Left cardiac atrium (tissue), 4 donors: ENCODE measurements around the gene TMEM252. TPM values are rescaled to one million over a fixed set of nuclear protein-coding genes. Genes with fewer than 3 reads are reported as not detected.

ENCODE experiments used
- ATAC-seq, 2 donors: fragments of 200-7000 bp; cut with Tn5 transposase; one replicate each; pipeline ENCODE4 v1.9.1; 2020; ENCODE audit warnings: mild to moderate bottlenecking in 2 of 2, moderate library complexity in 2 of 2
- DNase-seq: peaks from one replicate; pipeline ENCODE4 v3.0.0-alpha.2; 2020
- intact Hi-C, 2 donors: fragments of 100-400 bp; cut with DNase I; formaldehyde crosslinking; loops; one replicate each; pipeline versions ENCODE4 v1.14.1 to v1.15.1; 2022 to 2023
- total RNA-seq, 2 donors: library from RNA; stranded (reverse); fragmentation: NEBNext Ultra II Directional; extraction: Animal tissue kit (Norgen Biotek cat#: 25700); gene quantifications; one replicate each; pipeline ENCODE4 v1.2.1, GENCODE V29; 2021
- donor health status: DM: no; HTN: yes; CAD: no.
- donor health status: DM: no; HTN: yes; CAD: no; lungs with severe emphysema.
- donor health status: DM: yes; HTN: yes; CAD: no.
- donor health status: Dilated cardiomyopathy.

TMEM252 gene
- total RNA-seq, 2 donors from 2014 or later, result 0.18 TPM; not detected in 1

DNA sequence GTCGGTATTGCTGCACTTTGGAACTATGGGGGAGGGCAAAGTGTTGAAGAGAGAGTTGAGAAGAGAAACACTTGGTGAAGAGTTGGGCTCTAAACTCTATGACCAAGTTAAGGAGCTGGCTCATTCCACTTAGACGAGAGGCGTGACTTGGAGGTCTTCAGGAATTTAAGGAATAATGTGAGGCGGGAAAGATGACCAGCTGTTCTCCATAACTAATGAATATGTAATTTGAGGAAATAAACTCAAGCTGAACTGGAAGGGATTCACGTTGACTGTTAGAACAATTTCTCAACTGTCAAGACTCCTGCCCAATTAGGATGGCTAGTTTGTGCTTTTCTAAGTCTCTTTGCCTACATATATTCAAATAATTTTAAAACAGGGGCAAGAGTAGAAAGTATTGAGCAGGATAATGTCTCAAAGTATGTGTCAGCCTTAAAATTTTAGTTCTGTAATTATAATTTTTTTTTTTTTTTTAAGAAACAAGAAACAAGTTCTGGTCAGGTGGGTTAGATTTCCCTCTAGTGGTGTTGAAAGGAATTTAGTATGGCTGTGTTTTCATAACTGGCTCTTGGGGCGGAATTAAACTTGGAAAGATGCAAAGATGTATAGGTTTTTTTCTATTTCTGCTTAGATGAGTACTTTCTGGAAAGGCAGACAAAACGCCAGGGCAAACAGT, 33.4 kb downstream of the TMEM252 start:
- DNase-seq (no peak), ATAC-seq (peak; percentile 64 to 77)
- intact Hi-C loops, result loop anchor here in 1 of 2 donors (10.0 kb wide), 1 partner anchor 92 kb away; no protein-coding TSS in a partner anchor

GRCh38 chr9:68506551-68506950, 34.1 kb downstream of the TMEM252 start:
- intact Hi-C loops, result loop anchor here in 1 of 2 donors (10.0 kb wide), 1 partner anchor 92 kb away; no protein-coding TSS in a partner anchor
- no peak for DNase-seq
- no peak for ATAC-seq

DNA sequence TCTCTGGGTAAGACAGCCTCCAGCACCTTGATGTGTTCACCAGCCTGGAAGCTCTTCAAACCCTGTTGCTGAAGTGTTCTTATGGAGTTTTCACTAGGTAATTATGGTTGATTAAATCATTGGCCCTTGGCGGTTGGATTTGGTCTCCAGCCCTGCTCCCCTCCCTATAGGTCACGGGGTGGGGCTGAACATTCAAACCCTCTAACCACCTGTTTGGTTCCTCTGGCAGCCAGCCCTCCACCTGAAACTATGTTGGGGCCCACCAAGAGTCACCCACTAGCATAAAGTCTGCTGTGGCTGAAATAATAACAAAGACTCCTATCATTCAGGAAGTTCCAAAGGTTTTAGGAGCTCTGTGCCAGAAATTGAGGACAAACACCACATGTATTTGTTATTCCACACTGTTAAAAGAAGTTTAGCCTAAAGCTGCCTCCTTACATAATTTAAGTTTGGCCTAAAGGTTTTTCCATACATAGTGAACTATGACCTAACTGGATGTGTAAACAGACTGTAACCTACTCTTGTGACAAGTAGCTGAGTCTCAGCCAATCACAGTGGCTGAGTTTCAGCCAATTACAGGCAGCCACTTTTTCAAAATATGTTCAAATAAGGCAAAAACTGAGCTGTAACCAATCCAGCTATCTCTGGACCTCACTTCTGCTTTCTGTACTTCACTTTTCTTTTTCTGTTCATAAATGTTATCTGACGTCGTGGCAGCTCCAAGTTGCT, 34.8 kb downstream of the TMEM252 start:
- intact Hi-C loops, result loop anchor here in 1 of 2 donors (10.0 kb wide), 1 partner anchor 91 kb away; no protein-coding TSS in a partner anchor
- ATAC-seq (peak; percentile 45 to 53), DNase-seq (no peak)

- intact Hi-C loops, result loop anchor here in 1 of 2 donors (5.0 to 10.0 kb wide), 2 partner anchors 40 to 87 kb away; no protein-coding TSS in a partner anchor
- ATAC-seq, result peak in 1 of 2 donors; percentile 14
- DNase-seq, result no peak
Measured at GRCh38 chr9:68502279-68502678, 38.4 kb downstream of the TMEM252 start.

DNA sequence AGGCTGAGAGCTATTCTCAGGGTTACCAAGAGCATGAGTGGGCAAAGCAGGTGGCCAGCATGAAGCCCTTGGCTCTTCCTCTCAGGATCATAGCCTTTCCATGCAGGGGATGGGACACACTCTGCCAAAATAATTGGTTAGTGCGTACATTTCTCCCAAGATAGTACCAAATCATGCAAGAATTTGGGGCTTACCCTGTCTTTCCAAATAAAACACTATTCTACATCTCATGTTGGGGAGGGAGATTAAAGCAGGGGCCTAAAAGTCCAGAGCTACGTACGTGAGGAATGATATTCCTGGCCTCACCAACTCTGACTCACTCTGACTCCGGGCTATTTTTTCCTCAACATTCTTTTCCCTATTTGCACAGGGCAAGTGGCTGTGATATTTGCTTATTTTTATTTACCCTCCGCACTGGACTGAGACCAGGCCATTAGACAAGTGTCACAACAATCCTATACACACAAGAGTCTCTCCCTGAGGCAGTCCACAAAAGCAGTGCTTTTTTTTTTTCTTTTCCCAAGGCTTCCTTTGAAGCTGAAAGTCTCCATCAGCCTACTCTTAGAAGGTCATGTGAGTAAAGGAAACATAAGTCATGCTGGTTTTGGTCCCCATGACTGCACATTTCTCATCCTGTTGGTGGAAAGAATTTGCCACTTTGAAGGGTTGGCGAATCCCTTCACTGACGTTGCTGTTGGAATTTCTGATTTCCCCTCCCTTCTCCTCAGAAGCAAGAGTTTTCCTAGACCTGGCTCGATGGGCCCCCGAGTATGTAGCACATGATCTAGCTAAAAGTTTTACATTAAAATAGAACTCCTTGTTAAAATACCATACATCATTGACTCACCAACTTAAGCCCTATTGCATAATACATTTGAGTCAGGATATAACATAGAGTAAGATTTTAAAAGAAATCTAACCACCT, 40.0 kb downstream of the TMEM252 start:
- DNase-seq, result no peak
- ATAC-seq, result peak; percentile 78 to 79

GRCh38 chr9:68498816-68499215, 41.9 kb downstream of the TMEM252 start:
- intact Hi-C loops, result no loop called here
- DNase-seq (no peak), ATAC-seq (no peak)

More for the DNA sequence above, 40.0 kb downstream of the TMEM252 start:
- intact Hi-C loops, result loop anchor here in 1 of 2 donors (5.0 to 10.0 kb wide), 2 partner anchors 38 to 86 kb away; no protein-coding TSS in a partner anchor

DNA sequence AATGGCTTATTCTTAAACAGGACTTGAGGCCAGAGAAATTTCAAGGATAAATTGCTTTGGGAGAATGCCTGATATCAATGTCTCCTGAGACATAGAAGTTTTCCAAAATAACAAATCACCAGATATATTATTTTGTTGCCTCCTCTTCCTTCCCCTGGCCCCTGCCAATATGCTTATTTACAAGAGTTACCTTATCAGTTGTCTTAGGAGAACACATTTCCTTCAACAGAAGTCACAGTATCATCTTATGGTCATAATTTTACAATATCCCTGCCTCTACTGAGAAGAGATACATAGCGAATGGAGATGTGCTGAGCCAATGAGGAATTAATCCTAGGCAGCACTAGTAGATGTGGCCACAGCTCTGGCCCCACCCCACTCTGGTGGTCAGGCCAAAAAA, 43.1 kb downstream of the TMEM252 start:
- DNase-seq (no peak), ATAC-seq (no peak)
- intact Hi-C loops, result no loop called here

- ATAC-seq (no peak), DNase-seq (no peak)
- intact Hi-C loops, result no loop called here
Measured at GRCh38 chr9:68496356-68496755, 44.3 kb downstream of the TMEM252 start.

GRCh38 chr9:68495247-68495646, 45.4 kb downstream of the TMEM252 start:
- DNase-seq, result no peak
- intact Hi-C loops, result no loop called here
- no peak for ATAC-seq

DNA sequence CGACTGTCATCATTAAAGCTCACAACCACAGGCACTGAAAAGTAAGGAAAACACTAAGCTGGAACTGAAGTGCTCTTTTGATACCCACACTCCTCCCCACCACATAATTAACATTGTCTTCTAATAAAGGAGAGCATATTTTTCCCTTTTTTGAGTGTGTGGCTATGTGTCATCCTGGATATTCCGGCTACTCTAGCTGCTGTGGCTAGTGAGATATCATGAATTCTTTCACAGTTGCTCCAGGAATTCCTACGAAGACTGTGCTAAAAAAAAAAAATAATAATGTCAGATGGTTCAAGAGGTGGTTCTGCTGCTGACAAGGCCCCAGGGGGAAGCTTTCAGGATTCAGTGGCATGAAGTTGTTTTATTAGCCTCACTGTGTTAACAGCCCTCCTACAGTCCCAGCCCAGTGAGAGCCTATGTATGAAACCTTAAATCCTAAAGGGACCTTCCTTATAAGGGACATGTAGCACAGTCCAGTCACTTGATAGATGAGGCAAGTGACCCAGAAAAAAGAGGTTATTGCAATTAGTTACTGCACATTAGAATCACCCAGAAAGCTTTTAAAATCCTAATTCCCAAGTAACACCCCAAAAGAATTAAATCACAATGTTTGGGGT, 46.6 kb downstream of the TMEM252 start:
- intact Hi-C loops, result no loop called here
- DNase-seq, result no peak
- peak; percentile 32 to 66 for ATAC-seq

DNA sequence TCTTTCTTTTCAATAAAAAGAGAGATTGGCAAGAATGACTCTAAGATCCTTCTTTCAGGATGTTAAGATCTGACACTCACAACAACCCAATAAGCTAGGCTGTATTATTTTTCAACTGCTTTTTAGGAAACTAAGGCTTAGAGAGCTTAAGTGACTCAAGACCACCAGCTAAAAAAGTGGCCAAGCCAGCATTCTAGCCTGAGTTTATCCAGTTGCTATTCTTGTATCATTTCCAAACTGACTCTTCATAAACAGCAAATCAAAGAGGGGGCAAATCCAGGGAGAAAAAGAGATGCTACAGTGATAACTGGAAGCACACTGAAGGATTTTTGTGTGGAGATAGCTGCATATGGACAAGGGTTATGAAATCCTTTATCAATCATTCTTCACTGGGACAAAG, 47.1 kb downstream of the TMEM252 start:
- DNase-seq (no peak), ATAC-seq (peak in 1 of 2 donors; percentile 3)
- intact Hi-C loops, result no loop called here

- intact Hi-C loops, result no loop called here
- no peak for ATAC-seq
- DNase-seq, result no peak
Measured at GRCh38 chr9:68492806-68493205, 47.9 kb downstream of the TMEM252 start.

DNA sequence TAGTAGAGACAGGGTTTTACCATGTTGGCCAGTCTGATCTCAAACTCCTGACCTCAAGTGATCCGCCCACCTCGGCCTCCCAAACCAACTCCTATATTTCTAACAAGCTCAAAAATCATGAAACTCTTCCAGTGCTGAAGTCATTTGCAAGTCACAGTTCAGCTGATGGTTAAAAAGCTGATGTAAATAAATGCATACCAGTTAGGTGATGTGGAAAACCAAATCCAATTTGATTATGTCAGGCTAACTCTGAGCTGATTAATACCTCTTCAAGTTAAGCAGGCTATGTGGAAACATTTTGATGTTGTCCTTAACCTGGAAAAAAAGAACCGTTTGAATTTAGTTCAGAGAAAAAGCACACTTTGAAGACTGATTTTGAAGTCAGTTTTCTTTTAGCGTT, 51.0 kb downstream of the TMEM252 start:
- intact Hi-C loops, result no loop called here
- DNase-seq (no peak), ATAC-seq (no peak)

- intact Hi-C loops, result no loop called here
- ATAC-seq (peak in 1 of 2 donors; percentile 19), DNase-seq (no peak)
Measured at GRCh38 chr9:68488126-68488525, 52.6 kb downstream of the TMEM252 start.

Other genes with a start within 250 kb of the TMEM252 start
- gene FOXD4L3, start 238.0 kb downstream of the TMEM252 start, total RNA-seq, result under 1 TPM in 1 of 2 donors, not detected in 1; 0.13 TPM
- 100 to 1,000 TPM; 258 to 276 TPM for gene PGM5, start 184.3 kb downstream of the TMEM252 start, total RNA-seq
- 10 to 100 TPM; 47.0 to 50.1 TPM for gene PIP5K1B, start 164.4 kb upstream of the TMEM252 start, total RNA-seq